HG03139 (cell line): Measurements from ENCODE around the gene LRFN2.

Experiments used
- ATAC-seq: cut with Tn5 transposase; IDR thresholded peaks from one replicate; pipeline ENCODE4 v1.9.1; 2021; ENCODE audit not compliant: unreplicated experiment

Gene LRFN2

DNA sequence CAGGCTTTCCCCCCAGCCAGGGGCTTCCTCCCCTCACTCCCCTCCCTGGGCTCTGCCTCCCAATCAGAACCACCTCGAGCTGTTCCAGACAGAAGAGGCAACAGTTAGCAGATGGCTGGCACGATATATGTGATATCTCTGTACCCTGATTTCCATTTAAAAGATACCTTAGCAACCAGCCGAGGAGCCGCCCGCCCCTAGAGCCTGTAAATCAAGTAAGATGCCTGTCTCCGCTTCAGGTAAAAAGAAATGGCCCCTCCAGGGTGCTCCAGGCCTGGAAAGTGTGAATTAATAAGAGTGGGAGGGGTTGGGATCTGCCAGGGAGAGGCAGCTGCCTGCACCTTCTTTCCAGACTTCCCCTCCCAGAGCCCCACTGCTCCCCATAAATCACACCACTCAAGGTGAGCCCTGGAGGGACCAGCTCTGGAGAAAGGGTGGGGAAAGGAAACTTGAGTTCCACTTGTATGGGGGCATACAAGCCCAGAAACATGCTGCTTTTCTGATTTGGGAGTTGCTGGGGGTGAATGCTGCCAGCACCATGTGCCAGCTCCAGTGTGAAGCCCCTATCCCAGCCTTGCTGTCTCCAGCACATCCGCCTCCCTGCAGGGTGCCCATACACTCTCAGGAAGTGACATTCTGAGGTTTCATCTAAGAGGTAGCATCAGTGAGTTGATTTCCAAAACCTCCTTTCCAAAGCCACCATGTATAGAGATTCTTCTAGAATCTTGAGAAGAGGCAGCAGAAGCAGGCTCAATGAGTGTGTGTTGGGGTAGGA, 148.0 kb downstream of the LRFN2 start:
- ATAC-seq: no peak

DNA sequence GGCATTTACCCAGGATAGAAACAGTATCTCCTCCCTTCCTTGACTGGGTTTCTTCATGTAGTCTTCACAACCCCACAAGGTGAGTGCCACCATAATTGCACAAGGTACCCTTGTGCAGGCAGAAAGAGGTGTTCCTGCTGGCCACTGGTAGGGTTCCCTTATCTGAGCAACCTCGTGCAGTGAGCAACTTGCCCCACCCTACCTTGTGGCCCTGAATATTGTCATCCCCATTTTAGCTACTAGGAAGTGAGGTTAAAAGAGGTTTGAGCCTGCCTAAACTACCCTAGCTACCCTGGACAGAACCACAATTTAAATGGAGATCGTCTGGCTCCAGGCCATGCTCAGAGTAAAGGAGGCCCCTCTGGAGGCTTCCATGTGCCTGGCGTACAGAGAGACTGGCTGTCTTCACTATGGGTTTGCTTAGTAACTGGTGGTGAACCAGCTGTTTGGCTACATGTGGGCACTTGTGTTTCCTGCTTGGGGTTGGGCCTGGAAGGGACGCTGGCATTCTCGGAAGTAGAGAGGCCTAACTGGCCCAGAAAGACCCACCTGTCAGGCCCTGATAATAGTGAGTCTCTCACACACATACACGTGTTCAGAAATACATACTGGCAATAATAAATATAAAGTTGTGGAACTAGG, 148.8 kb downstream of the LRFN2 start:
- ATAC-seq: no peak

DNA sequence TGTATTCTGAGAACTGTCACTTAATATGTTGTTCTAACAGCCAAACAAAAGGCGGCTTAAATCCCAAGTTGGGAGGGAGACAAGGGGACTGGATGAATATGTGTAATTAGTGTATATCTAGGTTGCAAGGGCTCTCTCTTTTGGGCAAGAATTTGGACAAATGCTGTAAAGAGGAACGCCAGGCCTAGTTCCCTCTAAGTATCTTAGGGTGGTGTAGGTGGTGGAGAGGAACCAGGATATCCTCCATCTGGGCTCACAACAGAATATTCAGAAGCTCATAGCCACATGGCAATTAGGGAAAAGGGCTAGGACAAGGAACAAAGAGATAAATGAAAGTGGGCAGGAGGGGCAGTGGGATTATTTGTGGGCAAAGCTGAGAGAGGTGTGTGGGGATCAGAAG, 149.5 kb downstream of the LRFN2 start:
- no peak for ATAC-seq

DNA sequence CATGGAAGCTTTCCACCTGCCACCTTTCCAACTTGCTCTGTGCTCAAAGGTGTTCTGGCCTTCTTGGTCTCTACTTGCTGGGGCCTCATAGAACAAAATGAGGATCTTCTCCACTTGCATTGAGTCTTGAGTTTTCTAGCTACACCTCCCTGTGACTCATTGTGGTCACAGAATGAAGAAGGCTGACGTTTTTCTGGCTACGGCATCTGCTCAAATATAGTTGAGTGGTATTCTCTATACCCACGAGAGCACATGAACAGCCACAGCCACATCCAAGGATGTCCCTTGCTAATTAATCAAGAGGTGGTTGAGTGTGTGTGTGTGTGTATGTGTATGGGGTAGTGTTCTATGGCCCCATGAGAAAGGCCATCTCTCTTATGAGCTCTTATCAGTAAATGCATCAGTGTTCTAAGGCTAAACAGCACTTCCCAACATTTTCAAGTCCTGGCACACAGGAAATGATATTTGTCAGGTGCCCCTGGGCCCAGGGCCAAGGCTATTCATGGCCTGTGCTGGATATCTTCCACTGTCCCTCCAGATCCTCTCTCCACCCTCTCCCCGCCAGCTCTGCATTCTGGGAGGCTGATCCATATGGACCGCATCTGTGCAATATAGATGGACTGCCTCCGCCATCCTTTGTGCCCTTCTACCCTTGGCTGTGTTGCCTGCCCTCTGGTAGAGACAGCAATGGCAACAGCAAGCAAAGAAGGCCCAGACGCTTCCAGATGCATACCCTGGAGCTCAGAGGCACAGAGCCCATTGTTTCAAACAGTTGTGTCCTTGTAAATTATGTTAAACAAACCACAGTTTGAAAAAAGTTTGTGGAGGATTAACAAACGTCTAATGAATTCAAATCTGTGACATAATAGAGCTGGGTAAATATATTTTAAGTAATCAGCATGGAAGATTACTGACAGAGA, 150.2 kb downstream of the LRFN2 start:
- ATAC-seq: no peak

- ATAC-seq: no peak
These were observed 154.2 kb downstream of the LRFN2 start for GRCh38 chr6:40432982-40433381.

- no peak for ATAC-seq
These were observed 155.5 kb downstream of the LRFN2 start for GRCh38 chr6:40431706-40432105.

GRCh38 chr6:40427196-40427595, 160.0 kb downstream of the LRFN2 start:
- ATAC-seq: no peak

GRCh38 chr6:40426346-40427066, 160.7 kb downstream of the LRFN2 start:
- no peak for ATAC-seq

- no peak for ATAC-seq
These were observed 161.8 kb downstream of the LRFN2 start for GRCh38 chr6:40425192-40425919.

DNA sequence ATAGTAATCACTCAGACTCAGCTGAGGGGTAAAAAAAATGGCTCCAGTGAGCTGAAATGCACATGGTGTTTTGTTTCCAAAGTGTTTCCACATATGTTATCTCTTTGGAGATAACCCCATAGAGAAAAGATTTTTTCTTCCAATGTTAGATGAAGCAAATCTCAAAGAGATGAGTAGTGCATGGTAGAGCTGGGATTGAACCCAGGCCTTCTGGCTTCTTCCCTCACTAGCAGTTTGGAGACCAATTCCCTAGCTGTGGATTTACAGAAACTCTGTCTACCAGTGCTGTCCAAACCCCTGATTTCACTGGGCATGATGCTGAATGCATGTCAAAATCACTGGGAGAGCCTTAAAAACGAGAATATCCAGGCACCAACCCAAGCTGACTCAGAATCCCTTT, 165.1 kb downstream of the LRFN2 start:
- no peak for ATAC-seq

DNA sequence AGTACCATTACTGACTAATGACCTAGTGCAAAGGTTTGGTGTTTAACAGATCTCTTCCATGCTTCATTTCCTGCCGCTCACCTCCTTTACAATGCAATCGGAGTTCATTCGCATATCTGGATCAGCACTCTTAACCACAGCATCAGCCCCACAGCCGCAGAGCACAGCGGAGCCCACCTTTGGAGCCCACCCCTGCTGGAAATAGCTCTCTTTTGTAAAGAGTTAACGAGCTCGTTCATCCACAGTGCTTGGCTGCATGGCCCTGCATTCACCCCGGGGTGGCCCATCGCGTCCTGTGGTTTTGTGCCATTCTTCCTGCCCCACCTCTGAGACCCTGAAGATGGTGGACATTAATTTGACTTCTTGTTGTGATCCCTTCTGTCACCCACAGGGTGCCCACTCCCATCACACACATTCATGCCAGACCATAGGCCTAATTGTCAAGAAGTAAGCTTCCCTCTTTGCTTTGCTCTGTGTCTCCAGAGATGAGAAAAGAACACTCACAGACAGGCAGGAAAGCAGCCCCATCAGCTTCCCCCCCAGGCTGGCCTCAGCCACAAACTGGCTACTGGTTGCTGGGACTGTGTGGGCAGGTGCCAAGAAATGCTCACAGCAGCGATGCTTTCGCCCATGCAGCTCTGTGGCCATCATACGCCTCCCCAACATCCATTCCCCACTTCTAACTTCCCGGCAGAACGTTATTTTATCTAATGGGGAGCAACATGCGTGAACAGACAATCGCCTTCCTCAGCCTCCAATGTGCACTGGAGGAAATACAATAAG, 167.0 kb downstream of the LRFN2 start:
- ATAC-seq: no peak

GRCh38 chr6:40419377-40419776, 167.8 kb downstream of the LRFN2 start:
- no peak for ATAC-seq

- ATAC-seq: no peak
These were observed 170.1 kb downstream of the LRFN2 start for GRCh38 chr6:40417031-40417430.

DNA sequence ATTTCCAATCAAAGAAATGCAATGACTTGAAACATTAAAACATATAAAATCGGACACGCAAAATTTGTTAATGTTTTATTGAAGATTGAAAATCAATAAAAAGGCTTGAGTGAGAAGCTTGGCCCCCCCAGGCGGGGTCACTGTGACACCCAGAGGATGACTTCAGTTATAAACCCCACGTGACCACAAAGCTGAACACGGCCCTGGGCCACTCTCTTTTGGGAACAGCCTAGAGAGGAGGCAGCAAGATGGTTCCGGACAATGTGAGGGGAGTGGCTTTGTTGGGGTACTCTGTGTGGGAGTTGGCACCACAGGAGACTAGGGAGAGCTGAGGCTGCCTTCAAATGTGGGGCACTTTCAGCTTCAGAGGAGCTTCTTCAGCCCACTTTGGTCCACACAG, 172.5 kb downstream of the LRFN2 start:
- no peak for ATAC-seq

GRCh38 chr6:40413239-40413638, 173.9 kb downstream of the LRFN2 start:
- no peak for ATAC-seq

DNA sequence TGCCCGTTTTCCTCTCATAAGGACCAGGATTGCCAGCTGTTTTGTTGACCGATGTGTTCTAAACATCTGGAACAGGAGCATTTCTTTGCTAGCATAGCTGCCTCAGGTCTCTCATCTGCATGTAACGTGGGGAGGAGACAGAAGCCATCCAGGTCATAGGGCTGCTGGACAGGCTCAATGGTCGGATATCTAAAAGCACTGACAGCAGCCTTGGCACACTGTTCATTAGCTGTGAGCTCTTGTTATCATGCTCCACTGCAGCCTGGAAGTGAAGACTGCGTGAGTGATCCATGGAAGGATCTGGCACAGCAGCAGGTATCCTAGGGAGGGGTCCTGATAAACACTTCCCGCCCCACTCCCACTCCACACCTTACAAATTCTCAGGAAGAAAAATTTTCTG, 175.3 kb downstream of the LRFN2 start:
- no peak for ATAC-seq

DNA sequence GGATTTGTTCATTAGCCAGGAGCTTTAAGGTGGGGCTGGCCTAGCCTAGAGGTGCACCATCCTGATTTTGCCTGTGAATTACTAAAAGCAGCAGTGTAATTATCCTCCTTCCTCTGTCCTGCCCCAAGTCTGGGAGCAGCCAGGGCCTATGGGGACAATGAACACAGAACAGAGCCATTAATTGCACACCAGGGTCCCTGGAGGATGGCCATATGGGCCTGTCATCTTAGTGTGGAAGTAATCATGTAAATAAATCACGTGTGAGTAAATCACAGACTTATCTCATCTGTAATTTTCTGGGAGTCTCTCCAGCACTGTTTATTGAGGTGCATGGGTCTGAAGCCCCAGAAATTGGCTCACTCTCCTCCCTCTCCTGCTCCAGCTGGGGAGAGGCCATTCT, 176.3 kb downstream of the LRFN2 start:
- no peak for ATAC-seq

GRCh38 chr6:40409716-40410397, 177.3 kb downstream of the LRFN2 start:
- no peak for ATAC-seq
